Natural killer cell (primary cell): ENCODE data around the gene HPS5. TPM values are rescaled to one million over a fixed set of nuclear protein-coding genes. Genes with fewer than 3 reads are reported as not detected.

Experiments
- ATAC-seq, 3 donors: fragments of 150-1000 bp in 2 of 3; fragments of 200-7000 bp in 1 of 3; cut with Tn5 transposase; 1 replicate in 1 of 3; 2 replicates in 2 of 3; pipeline ENCODE4 v1.10.0; 2021; ENCODE audit warnings: mild to moderate bottlenecking in 2 of 3, moderate library complexity in 2 of 3
- DNase-seq, 2 donors: peaks; one replicate each; pipeline versions ENCODE4 v3.0.0 to v3.0.0-alpha.2; 2013 to 2021; ENCODE audit warnings: mixed read lengths in 1 of 2
- H3K27ac ChIP-seq: one replicate; pipeline ENCODE4 v1.5.1; 2013; ENCODE audit warnings: mild to moderate bottlenecking, low read length
- H3K27me3 ChIP-seq: one replicate; pipeline ENCODE4 v1.6.1; 2013; ENCODE audit warnings: low read length; ENCODE audit not compliant: control insufficient read depth, insufficient read depth
- H3K36me3 ChIP-seq: one replicate; pipeline ENCODE4 v1.6.1; 2013; ENCODE audit warnings: low read length; ENCODE audit not compliant: control insufficient read depth, insufficient read depth
- H3K4me1 ChIP-seq: one replicate; pipeline ENCODE4 v1.6.1; 2013; ENCODE audit warnings: low read length; ENCODE audit not compliant: control insufficient read depth, insufficient read depth
- H3K4me3 ChIP-seq: one replicate; pipeline ENCODE4 v1.5.1; 2013; ENCODE audit warnings: low read length
- H3K9me3 ChIP-seq: one replicate; pipeline ENCODE4 v1.6.1; 2013; ENCODE audit warnings: low read length; ENCODE audit not compliant: control insufficient read depth, insufficient read depth
- H3K27ac Mint-ChIP-seq, 2 donors: one replicate each; pipeline ENCODE4 v1.8.0; 2022; ENCODE audit warnings: mild to moderate bottlenecking in 2 of 2, mixed read lengths in 2 of 2, moderate library complexity in 1 of 2
- H3K27me3 Mint-ChIP-seq, 2 donors: one replicate each; pipeline ENCODE4 v1.8.0; 2022; ENCODE audit warnings: low read depth in 2 of 2, mixed read lengths in 2 of 2
- H3K36me3 Mint-ChIP-seq: one replicate; pipeline ENCODE4 v1.8.0; 2022; ENCODE audit warnings: mixed read lengths
- H3K4me1 Mint-ChIP-seq, 2 donors: one replicate each; pipeline ENCODE4 v1.8.0; 2022; ENCODE audit warnings: mixed read lengths in 2 of 2
- H3K4me3 Mint-ChIP-seq: one replicate; pipeline ENCODE4 v1.8.0; 2022; ENCODE audit warnings: mild to moderate bottlenecking, moderate library complexity, mixed read lengths
- H3K9me3 Mint-ChIP-seq, 2 donors: one replicate each; pipeline ENCODE4 v1.8.0; 2022; ENCODE audit warnings: mixed read lengths in 2 of 2
- CTCF ChIP-seq: fragments of 200-600 bp; IDR thresholded peaks from one replicate; pipeline ENCODE4 v1.8.0; 2022; ENCODE audit warnings: antibody characterized with exemption
- WGBS: methylation state at CpG from one replicate; pipeline ENCODE4 v1.1.7; 2013; ENCODE audit warnings: missing lambda C conversion rate; ENCODE audit not compliant: insufficient coverage; 5-methylcytosine and 5-hydroxymethylcytosine counted together
- intact Hi-C: fragments of 100-400 bp; cut with micrococcal nuclease; formaldehyde crosslinking; loops from one replicate; pipeline ENCODE4 v1.14.2; 2022
- total RNA-seq, 4 donors: library from RNA; stranded (reverse); fragments of 120-200 nt in 1 of 4; gene quantifications; one replicate each; pipeline versions ENCODE4 v1.2.3 to v1.2.4, GENCODE V29; 2013 to 2022

HPS5 gene
- total RNA-seq, 3 donors from 2014 or later (not counting 1 experiment from before 2014, with no cell fraction given) = 11.5 to 14.5 (median 14.0) TPM

DNA sequence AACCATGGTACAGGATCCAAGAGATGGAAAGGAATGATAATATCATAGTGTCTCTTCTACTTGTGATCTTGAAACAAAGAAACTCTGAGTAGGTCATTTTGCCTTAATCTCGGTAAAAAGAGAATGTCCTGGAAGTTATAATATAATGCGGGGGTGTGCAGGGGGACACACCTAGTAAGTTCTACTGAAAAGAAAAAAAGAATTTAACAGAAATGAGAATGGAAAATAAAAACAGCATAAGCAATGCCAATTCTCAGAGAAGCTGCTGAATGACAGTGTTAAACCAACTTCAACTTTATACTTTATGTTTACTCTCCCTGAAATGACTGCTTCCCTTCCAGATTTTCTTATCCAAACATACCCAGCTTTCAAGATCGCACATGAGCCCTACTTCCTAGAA, 2.0 kb downstream of the HPS5 start:
- Histone ChIP-seq H3K9me3 (no peaks in the 10 kb centered on the region), H3K27ac (no peak overlapping the region), H3K27me3 (no peaks in the 10 kb centered on the region), H3K4me1 (peaks cover 16% of the 10 kb centered on the region), H3K4me3 (no peak overlapping the region), H3K36me3 (peaks cover 2% of the 10 kb centered on the region)
- WGBS = 98% methylated on average over 3 of the region's 3 CpGs
- intact Hi-C loops = loop anchor here (5.0 kb wide), 3 partner anchors 213 to 1243 kb away; partner anchors contain the start of genes RPS13, SAAL1 and SERGEF
- DNase-seq (no peak), ATAC-seq (no peak)
- Mint-ChIP-seq H3K27ac (peak overlapping the region; percentile 99 to 100), H3K9me3 (no peaks in the 10 kb centered on the region), H3K36me3 (no peaks in the 10 kb centered on the region), H3K4me1 (peaks cover 41 to 54% of the 10 kb centered on the region in 2 donors), H3K27me3 (no peaks in the 10 kb centered on the region), H3K4me3 (no peak overlapping the region)
- TF ChIP-seq CTCF = no peak

GRCh38 chr11:18317551-18317950, 4.4 kb downstream of the HPS5 start:
- Mint-ChIP-seq H3K36me3 (no peaks in the 10 kb centered on the region), H3K27ac (no peak overlapping the region), H3K9me3 (no peaks in the 10 kb centered on the region), H3K4me3 (no peak overlapping the region), H3K27me3 (no peaks in the 10 kb centered on the region), H3K4me1 (peaks cover 19 to 36% of the 10 kb centered on the region in 2 donors)
- intact Hi-C loops = no loop called here
- peaks cover 2% of the 10 kb centered on the region for H3K36me3 ChIP-seq
- no peaks in the 10 kb centered on the region for H3K27me3 ChIP-seq
- DNase-seq (no peak), ATAC-seq (no peak)
- no peaks in the 10 kb centered on the region for H3K9me3 ChIP-seq
- H3K4me3 ChIP-seq = no peak overlapping the region
- no peak overlapping the region for H3K27ac ChIP-seq
- no peak for TF ChIP-seq CTCF
- H3K4me1 ChIP-seq = no peaks in the 10 kb centered on the region
- WGBS = 97% methylated on average over 4 of the region's 4 CpGs

GRCh38 chr11:18315893-18316292, 6.0 kb downstream of the HPS5 start:
- Histone ChIP-seq H3K36me3 (peaks cover 11% of the 10 kb centered on the region), H3K27ac (no peak overlapping the region), H3K4me3 (no peak overlapping the region), H3K4me1 (no peaks in the 10 kb centered on the region), H3K9me3 (no peaks in the 10 kb centered on the region), H3K27me3 (no peaks in the 10 kb centered on the region)
- no peak overlapping the region for H3K27ac Mint-ChIP-seq
- DNase-seq (no peak), ATAC-seq (no peak)
- no peaks in the 10 kb centered on the region for H3K36me3 Mint-ChIP-seq
- no peak overlapping the region for H3K4me3 Mint-ChIP-seq
- intact Hi-C loops = no loop called here
- 100% methylated on average over 2 of the region's 2 CpGs for WGBS
- TF ChIP-seq CTCF = no peak
- peaks cover 7 to 22% of the 10 kb centered on the region in 2 donors for H3K4me1 Mint-ChIP-seq
- H3K9me3 Mint-ChIP-seq = no peaks in the 10 kb centered on the region
- H3K27me3 Mint-ChIP-seq = no peaks in the 10 kb centered on the region

DNA sequence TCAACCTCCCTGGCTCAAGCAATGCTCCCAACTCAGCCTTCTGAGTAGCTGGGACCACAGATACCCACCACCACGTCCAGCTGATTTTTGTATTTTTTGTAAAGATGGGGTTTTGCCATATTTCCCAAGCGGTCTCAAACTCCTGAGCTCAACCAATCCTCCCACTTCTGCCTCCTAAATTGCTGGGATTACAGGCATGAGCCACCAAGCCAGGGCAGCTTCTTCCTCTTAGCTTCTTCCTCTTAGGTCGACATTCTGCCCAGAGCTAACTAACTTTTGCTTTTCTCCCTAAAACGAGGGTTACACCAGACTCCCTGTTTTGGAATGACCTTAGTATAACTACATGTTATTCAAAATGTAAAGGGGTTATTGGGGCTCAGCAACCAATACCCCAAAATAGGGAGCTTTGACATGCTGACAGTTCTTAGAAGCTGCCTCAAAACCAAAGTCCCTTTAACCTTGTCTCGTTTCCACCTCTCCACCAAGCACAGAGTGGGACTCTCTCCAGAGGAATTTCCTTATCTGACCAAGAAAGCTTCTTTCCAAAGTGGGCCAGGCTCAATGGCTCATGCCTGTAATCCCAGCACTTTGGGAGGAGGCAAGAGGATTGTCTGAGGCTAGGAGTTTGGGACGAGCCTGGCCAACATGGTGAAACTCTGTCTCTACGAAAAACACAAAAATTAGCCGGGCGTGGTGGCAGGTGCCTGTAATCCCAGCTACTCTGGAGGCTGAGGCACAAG, 7.0 kb downstream of the HPS5 start:
- DNase-seq (no peak), ATAC-seq (no peak)
- Mint-ChIP-seq H3K36me3 (no peaks in the 10 kb centered on the region), H3K4me1 (peaks cover 0 to 15% of the 10 kb centered on the region in 2 donors), H3K9me3 (no peaks in the 10 kb centered on the region), H3K27ac (no peak overlapping the region), H3K27me3 (no peaks in the 10 kb centered on the region), H3K4me3 (no peak overlapping the region)
- peaks cover 20% of the 10 kb centered on the region for H3K36me3 ChIP-seq
- 88% methylated on average over 7 of the region's 9 CpGs for WGBS
- intact Hi-C loops = no loop called here
- TF ChIP-seq CTCF = no peak
- no peak overlapping the region for H3K27ac ChIP-seq
- no peaks in the 10 kb centered on the region for H3K4me1 ChIP-seq
- H3K9me3 ChIP-seq = no peaks in the 10 kb centered on the region
- no peaks in the 10 kb centered on the region for H3K27me3 ChIP-seq
- H3K4me3 ChIP-seq = no peak overlapping the region
